Right kidney (tissue), 1 donor: ENCODE results near the gene NR4A2.
"Not testable (repeated sequence)": the region's sequence is repeated elsewhere in the genome, so short reads cannot be mapped to it uniquely, and the experiment has no call there.

ENCODE experiments used
- DNase-seq: peaks from one replicate; pipeline ENCODE4 v3.0.0-alpha.2; 2016

NR4A2 gene

DNA sequence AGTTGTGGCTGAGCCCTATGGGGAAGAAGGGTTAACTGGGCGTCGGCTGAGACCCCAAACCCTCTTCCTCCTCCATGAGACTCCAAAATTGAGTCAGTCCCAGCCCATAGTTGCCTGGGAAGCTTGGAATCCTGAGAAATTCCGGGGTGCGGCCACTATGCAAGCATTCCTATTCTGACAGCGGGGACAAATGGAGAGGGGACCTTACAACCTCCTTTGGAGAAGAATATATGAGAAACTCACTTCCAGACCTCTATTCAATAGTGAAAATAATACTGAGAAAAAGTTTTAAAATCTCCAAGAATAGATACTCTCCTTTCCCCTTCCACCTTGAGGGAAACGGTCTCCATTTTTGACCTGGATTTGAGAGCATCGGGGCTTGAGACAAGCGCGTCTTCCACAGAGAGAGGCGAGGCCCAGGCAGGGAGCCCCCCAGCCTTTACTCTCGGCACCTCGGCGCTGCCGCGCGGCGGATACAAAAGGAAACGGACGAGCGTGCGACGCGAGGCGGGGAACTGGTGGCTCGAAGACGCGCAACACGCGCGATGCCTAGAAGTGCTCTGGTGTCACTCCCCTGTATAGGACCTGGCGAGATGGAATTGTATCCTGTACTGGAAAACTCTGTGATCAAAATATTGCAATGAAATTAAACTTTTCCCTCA is 11.1 kb downstream of the NR4A2 start:
- peak; percentile 61 for DNase-seq

DNA sequence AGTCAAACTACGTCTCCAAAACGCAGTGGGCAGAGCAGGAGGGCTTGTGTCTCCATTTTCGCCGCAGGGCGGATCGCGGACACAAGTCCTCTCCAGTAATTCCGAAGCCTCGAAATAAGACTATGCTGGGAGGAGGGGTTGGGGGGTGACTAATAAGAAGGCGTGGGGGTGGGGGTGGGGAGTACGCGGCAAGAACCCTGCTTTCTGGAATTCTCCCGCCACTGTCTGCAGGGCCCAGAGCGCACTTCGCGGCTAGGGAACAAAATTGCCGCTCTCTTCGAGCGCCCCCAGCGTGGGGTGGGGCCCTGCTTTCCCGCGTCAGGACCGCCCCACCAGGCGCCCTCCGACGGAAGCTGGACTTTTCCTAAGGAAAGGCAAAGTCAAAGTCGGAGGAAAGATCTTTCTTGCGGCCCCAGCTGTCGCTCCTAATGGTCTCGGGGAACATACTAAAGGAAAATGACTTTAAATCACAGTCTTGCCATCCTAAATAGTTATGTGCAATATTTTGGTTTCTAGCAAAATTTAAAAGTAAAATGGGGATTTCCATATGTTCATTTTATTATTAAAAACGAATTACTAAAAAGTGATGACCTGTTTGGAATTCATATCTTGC is 11.9 kb downstream of the NR4A2 start:
- peak; percentile 58 for DNase-seq

DNA sequence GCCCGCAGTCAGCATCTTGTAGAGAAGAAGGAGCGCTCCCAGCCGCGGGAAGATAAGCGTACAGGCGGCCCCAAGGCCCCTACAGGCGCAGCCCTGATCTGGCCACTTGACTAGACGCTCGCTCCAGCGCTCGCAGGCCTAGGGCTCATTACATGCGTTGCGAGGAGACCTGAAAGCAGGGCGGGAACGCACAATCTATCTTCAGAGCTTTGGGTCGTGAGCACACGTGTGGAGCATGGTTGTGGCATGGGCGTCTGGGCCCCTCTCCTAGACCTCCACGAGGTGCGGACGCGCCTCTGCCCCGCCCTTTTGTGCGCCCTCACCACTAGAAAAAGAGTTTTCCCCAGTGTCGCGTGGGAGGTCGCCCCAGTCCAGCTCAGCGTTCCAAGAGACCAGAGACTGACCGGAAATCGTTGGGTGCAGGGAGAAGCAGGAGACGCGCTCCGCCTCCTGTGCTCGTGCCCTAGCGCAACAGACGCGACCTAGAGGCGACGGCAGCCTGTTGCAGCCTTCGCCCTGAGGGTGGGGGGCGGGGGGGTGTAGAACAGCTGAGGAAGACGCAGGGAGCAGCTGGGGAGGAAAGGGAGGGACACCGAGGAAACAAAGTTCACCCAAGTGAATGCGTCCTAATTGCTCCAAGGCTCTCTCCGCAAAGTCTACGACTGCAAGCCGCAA is 12.6 kb downstream of the NR4A2 start:
- DNase-seq: peak; percentile 65

DNA sequence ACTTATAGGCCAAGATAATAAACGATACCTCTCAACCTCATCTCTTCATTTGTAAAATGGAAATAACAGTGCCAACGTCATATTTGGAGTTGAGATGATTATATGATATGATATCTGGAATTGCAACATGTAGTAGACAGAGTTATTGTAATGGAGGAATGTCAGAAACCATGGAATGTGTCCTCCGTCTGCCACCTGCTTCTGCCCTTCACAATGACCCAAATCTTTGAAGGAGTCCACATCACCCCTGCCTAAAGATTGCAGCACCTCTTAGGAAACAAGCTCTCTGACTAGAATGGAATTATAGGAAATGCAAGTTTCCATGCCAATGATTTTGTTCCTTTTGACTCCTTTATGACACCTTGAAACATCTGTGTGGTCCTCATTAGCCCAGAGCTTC is 14.9 kb downstream of the NR4A2 start:
- DNase-seq: no peak

DNA sequence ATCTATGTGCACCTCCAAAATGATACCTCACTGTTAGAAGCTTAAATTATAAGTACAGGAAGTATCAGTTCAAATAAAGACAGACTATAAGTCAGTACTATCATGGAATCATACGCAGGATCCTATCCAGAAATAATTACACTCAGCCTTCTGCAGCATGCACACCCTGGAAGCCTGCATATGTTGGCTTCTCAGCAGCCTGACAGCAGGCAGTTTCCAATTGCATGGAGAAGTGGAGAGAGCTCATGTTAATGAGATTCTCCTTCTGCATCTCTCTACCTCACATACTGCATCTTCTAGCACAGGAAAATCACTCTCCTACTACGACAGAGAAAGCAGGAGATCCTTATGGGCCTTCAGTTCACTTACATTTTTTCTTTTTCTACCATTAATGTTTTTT is 20.5 kb downstream of the NR4A2 start:
- no peak for DNase-seq

DNA sequence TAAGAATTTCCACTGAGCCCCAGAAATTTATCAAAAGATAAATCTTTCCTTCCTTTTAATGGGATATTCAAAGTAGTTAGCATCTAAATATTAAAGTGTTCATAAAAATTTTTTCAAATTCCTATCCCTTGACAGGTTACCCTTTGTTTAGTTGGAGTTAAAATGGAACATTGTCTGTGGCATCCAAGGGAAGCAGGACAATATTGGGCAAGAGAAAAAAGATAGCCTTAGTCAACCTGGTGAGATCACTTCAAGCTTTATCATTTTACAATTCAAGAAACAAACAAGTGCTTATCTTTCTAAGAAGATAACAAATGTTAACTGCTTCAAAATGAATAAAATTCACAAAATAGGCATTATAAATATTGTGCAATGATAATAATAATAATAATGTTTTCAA is 21.7 kb downstream of the NR4A2 start:
- DNase-seq: no peak

DNA sequence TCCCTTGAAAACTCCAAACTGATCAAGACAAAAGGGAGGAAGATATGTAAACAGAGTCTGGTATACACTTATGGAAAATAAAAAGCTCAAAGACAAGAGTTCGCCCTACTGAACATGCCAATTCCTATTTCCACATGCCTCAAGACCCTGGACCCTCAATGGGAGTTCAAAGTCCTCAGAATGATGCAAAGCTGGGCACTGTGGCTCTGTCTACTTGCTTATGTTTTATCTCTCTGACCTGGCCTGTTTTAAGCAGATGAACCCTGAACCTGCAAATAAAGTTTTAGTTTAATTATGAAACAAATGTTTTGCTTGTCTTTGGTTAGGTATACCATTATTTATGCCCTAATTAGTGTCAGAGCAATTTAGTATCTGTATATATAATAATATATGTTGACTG is 22.6 kb downstream of the NR4A2 start:
- no peak for DNase-seq

DNA sequence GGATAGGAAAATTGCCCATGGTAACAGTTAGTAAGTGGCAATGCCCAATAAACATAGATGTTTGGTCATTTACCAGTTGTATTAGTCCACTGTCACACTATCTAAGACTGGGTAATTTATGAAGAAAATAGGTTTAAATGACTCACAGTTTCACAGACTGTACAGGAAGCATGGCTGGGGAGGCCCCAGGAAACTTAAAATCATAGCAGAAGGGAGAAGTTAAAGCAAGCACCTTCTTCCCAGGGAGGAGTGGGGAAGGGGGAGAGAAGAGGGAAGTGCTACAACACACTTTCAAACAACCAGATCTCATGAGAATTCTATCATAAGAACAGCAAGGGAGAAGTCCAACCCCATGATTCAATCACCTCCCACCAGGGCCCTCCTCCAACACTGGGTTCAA is 23.4 kb downstream of the NR4A2 start:
- no peak for DNase-seq

DNA sequence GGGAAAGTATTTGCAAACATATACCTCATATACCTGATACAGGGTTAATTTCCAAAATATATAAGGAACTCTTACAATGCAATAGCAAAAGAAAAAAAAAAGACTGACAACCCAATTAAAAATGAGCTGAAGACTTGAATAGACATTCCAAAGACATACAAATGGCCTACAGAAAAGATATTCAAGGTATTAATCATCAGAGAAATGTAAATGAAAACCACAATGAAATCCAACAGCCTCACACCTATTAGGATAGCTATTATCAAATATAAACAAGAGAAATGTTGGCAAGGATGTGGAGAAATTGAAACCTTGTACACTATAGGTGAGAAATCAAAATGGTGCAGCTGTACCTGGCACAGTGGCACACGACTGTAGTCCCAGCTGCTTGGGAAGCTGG is 25.7 kb downstream of the NR4A2 start:
- no peak for DNase-seq

DNA sequence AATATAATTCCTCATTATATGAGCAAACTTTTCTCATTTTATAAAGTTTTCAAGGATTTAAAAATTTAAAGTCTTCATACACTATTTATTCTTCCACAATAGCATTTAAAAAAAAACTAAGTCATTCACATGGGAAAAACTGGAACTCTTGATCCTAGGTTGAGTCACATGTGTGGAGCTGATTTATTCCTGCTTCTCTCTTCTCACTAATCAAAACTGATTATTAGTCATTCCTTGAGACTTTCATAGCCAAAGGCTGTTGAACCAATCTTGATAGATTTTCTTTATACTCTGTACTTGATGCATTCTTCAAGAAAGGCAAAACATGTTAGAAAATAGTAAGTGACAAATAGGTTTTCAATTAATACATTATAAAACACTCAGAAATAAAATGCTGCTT is 27.4 kb downstream of the NR4A2 start:
- no peak for DNase-seq

DNA sequence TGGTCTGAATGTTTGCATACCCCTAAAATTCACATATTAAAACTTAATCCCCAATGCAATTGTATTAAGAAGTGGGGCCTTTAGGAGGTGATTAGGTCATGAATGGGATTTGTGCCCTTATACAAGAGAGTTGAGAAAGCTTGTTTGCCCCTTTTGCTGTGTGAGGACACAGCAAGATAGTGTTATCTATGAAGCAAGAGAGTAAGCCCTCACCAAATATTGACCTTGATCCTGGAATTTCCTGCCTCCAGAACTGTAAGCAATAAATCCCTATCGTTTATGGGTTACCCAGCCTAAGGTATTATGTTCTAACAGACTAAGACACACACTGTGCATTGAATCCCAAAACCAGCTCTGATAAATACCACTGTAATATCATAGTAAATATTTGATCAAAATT is 32.2 kb downstream of the NR4A2 start:
- DNase-seq: no peak

DNA sequence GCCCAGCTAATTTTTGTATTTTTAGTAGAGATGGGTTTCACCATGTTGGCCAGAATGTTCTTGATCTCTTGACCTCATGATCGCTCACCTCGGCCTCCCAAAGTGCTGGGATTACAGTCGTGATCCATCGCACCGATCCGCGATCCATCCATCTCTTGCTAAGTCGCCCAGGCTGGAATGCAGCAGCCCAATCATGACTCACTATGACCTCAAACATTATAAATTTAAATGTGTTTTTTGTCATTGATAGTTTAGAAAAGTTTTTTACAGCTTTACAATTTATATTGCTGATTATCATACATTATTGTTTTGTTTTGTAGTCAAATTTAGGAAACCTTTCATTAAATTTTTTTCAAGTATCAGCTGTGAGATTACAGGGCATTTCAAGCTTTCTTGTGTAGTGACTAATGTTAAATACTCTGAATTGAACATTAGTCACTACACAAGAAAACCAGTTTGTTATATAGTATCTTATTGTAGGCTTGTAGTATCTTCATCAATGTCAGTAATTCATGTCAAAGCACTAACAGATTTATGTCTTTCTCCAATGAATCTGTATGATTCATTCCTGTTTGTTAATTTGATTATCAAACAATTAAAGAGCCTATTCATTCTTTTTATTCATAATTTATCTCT is 37.5 kb downstream of the NR4A2 start:
- no peak for DNase-seq

DNA sequence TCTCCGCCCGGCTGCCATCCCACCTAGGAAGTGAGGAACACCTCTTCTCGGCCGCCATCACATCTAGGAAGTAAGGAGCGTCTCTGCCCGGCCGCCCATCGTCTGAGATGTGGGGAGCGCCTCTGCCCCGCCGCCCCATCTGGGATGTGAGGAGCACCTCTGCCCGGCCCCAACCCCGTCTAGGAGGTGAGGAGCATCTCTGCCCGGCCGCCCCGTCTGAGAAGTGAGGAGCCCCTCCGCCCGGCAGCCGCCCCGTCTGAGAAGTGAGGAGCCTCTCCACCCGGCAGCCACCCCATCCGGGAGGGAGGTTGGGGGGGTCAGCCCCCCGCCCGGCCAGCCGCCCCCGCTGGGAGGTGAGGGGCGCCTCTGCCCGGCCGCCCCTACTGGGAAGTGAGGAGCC is 39.1 kb downstream of the NR4A2 start:
- DNase-seq: not testable (repeated sequence)

DNA sequence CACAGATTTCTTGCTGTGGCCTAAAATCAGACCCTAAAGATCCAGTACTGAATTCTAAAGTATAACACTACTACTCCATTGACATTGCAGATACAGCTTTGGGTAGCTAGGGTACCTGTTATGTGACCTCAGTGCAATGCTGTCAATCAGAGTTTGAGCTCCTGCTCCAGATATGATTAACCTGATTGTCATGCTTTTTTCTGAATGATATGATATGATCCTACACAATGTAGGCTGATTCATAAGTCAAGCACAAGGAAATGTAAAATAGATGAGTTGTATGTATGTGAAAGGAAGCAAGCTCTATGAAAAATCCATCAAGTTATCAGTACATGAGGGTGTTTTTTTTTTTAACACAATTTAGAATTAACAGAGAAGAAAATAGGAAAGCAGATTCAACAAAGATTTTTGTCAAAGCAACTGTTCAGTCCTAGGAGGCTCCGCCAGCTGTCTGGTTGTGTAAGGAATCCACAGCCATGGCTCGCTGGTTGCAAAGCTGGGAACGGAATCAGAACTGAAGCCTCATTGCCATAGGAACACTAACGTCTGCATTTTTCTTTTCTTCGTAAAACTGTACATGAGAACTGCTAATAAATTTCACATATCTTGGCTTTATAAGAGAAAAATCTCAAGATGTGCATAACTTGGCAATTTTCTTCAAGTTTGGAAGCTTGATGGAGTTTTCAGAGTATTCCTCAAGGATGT is 52.9 kb downstream of the NR4A2 start:
- DNase-seq: no peak
